NCI-H146 (cell line): ENCODE data around the gene ZMYM1.
"Not testable (repeated sequence)": the region's sequence is repeated elsewhere in the genome, so short reads cannot be mapped to it uniquely, and the experiment has no call there.

Experiments used
- DNase-seq: peaks from one replicate; lab custom pipeline; 2025; lab: John Stamatoyannopoulos, UW

ZMYM1 gene

GRCh38 chr1:35079003-35079930 is at the start of gene ZMYM1:
ZMYM1 (plus strand) TSS chr1:35079385; CDS start chr1:35093988, 14,603 bp downstream.
- DNase-seq: peak; percentile 84

DNA sequence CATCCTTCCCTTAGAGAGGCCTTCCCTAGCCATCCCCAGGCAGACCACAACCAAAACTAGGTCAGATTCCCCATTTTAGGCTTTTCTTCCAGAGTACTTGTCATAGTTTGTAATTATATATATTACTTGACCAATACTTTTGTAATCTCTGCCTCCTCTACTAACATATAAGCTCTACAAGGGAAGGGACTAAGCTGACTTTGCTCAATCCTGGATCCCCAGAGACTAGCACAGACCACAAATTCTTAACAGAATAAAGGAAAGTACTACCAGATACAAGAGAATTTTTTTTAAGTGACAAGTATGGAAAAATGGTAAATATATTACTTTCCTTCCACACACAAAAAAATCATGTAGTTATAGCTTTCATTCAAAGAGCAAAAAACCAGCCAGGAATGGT is 49.4 kb upstream of the ZMYM1 start:
- no peak for DNase-seq

GRCh38 chr1:35030338-35030737 is 48.8 kb upstream of the ZMYM1 start:
- DNase-seq: no peak

- DNase-seq: peak; percentile 22
Measured at GRCh38 chr1:35030756-35031446, 48.3 kb upstream of the ZMYM1 start.

GRCh38 chr1:35032384-35032739 is 46.8 kb upstream of the ZMYM1 start:
- no peak for DNase-seq

GRCh38 chr1:35033346-35033745 is 45.8 kb upstream of the ZMYM1 start:
- DNase-seq: no peak

GRCh38 chr1:35036621-35037020 is 42.6 kb upstream of the ZMYM1 start:
- DNase-seq: no peak

DNA sequence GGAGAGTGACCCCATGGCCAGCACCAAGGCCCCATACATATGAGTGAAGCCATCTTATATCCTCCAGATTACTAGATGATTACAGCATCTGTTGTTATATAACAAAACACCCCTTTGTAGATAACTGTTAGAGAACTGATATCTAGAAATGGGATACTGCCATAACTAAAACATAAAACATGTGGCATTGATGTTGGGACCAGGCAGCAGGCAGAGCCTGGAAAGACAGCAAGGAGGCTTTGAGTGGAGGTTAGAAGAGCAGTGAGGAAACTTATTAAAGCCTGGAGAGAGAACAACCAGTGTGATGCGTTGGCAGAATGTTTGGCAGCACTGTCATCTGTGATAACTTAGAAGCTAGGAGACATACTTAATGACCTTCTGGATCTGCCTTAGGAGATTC is 42.0 kb upstream of the ZMYM1 start:
- DNase-seq: no peak

DNA sequence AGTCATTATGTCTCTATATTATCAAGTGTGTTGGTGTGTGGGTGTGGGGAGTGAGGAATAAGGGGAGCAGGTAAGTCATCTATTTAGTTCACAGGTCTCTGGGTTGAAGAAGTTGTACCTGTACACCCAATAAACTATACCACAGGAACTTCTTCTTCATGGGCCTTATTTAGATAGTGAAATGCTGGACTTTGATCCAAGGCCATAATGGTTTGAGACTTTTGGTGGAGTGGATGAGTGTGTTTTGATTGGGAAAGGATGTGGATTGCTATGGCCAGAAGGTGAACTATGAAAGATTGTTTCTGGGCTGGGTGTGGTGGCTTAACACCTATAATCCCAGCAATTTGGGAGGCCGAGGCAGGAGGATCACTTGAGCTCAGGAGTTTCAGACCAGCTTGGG is 40.5 kb upstream of the ZMYM1 start:
- DNase-seq: no peak

- DNase-seq: no peak
Measured at GRCh38 chr1:35043498-35043897, 35.7 kb upstream of the ZMYM1 start.

DNA sequence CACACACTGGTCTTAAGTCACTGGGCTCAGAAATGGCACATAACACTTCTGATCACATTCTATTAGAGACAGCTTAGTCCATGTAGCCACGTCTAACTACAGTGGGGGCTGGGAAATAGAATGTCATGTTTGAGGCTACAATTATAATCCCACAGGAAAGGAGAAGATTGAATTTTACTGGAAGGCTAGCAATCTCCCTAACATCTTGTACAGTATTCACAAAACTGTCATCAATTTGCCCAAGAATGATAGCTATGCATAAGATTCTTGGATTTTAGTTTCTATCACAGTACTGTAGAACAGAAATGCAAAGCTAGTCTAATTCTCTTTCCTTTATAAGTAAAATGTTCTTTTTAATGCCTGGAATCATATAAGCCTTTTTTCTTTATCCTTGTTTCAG is 34.8 kb upstream of the ZMYM1 start:
- no peak for DNase-seq

DNA sequence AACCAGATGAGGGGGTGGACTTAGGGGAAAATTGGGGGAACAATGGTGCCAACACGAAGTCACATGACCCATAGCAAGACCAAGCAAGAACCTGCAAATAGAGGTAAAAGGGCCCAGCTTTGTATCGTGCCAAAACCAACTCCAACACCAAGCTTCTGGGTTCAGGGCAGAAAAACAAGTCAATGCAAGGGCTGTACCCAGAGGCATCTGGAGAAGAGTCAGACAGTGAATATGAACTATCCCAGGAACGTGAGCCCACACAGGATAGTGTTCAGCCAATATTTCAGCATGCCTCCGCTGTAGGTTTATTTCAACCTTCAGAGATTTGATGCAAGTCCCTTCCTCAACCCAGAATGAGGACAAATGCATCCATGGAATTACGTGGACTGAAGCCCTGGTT is 32.5 kb upstream of the ZMYM1 start:
- no peak for DNase-seq

GRCh38 chr1:35047188-35047858 is 31.9 kb upstream of the ZMYM1 start:
- DNase-seq: no peak

GRCh38 chr1:35049116-35049515 is 30.1 kb upstream of the ZMYM1 start:
- DNase-seq: no peak

DNA sequence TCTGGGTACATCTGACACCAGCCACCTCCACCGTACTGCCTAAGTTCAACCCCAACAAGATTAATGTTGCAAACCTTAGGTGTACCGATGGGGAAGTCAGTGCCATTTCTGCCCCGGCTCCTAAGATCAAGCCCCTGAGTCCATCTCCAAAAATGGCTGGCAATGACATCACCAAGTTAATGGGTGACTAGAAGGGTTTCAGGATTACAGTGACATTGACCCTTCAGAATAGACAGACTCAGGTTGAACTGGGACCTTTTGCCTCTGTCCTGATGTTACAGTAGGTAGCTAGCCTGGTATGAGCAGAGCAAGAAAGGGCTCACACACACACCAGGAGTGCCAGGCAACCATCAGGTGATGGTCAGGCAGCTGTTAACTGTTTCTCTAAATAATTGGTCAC is 25.8 kb upstream of the ZMYM1 start:
- no peak for DNase-seq

DNA sequence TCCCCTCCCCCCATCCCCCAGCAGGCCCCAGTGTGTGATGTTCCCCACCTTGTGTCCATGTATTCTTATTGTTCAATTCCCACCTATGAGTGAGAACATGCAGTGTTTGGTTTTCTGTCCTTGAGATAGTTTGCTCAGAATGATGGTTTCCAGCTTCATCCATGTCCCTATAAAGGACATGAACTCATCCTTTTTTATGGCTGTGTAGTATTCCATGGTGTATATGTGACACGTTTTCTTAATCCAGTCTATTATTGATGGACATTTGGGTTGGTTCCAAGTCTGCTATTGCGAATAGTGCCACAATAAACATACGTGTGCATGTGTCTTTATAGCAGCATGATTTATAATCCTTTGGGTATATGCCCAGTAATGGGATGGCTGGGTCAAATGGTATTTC is 24.9 kb upstream of the ZMYM1 start:
- not testable (repeated sequence) for DNase-seq

DNA sequence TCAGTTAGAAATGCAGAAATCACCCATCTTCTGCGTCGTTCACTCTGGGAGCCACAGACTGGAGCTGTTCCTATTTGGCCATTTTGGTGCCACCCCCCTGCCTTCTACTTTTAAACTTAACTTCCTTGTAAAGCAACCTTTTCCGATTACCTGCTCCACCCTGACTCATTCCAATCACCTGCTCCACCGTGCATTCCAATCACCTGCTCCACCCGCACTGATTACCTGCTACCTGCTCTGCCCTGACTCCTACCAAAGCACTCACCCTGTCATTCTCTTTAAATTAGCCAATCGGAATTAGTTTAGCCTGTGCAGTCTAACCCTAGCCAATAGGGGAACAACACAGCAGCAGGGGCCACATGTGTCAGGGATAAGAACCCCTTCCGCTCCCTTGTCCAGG is 20.9 kb upstream of the ZMYM1 start:
- DNase-seq: not testable (repeated sequence)

- DNase-seq: no peak
Measured at GRCh38 chr1:35058988-35059387, 20.2 kb upstream of the ZMYM1 start.

- peak; percentile 0 for DNase-seq
Measured at GRCh38 chr1:35062518-35063196, 16.5 kb upstream of the ZMYM1 start.

- no peak for DNase-seq
Measured at GRCh38 chr1:35064265-35064664, 14.9 kb upstream of the ZMYM1 start.

- no peak for DNase-seq
Measured at GRCh38 chr1:35069746-35070145, 9.4 kb upstream of the ZMYM1 start.

- no peak for DNase-seq
Measured at GRCh38 chr1:35073265-35073811, 5.8 kb upstream of the ZMYM1 start.
